K562 (cell line): Measurements from ENCODE around the gene ARHGEF26. TPM values are rescaled to one million over a fixed set of nuclear protein-coding genes. Genes with fewer than 3 reads are reported as not detected.

Experiments
- ATAC-seq: fragments of 200-7000 bp; cut with Tn5 transposase; 3 replicates; pipeline ENCODE4 v1.9.1; 2020; ENCODE audit warnings: moderate library complexity
- BruUV-seq: library from RNA; stranded (reverse); fragments of 400-500 nt; replicated peaks from 2 replicates; lab custom pipeline; 2021; lab: Mats Ljungman, UMichigan
- CTCF ChIA-PET: fragments of 300-600 bp; formaldehyde crosslinking; extraction: SDS; loops from one replicate; lab custom pipeline; 2021; ENCODE audit warnings: low intra/inter-chr PET ratio; lab: Yijun Ruan, JAX
- POLR2A ChIA-PET: fragments of 300-600, 350-650 bp; sonication (Branson Sonifier 250); formaldehyde crosslinking; extraction: SDS; loops from one replicate; lab custom pipeline; 2021; ENCODE audit warnings: antibody characterized with exemption, inconsistent platforms; lab: Yijun Ruan, JAX
- DNase-seq, 4 experiments: peaks; one replicate each; pipeline versions ENCODE4 v3.0.0 to v3.0.0-alpha.2; 2011 to 2018; ENCODE audit warnings: low spot score in 3 of 4, mixed read lengths in 3 of 4; ENCODE audit errors: extremely low read depth in 1 of 4
- FAIRE-seq: peaks from 2 replicates; lab custom pipeline; 2011; peaks lifted over from hg19 to GRCh38; lab: Jason Lieb, UNC
- H2AFZ ChIP-seq: 2 replicates; pipeline ENCODE4 v1.6.0; 2011; ENCODE audit warnings: low read depth, low read length, control low read depth, inconsistent platforms
- H3K27ac ChIP-seq: fragments of 200-600 bp; 3 replicates; pipeline ENCODE4 v1.8.0; 2011; ENCODE audit warnings: low read depth, mild to moderate bottlenecking, control low read depth, inconsistent platforms, low read length, moderate library complexity, mixed read lengths; ENCODE audit errors: extremely low read depth
- H3K27me3 ChIP-seq, 2 experiments: fragments of 300-600 bp in 1 of 2; 2 replicates in 1 of 2; 3 replicates in 1 of 2; pipeline versions ENCODE4 v1.6.0 to v1.8.0; 2011; ENCODE audit warnings: inconsistent platforms in 2 of 2, low read length in 2 of 2, mild to moderate bottlenecking in 1 of 2, mixed read lengths in 1 of 2, moderate library complexity in 1 of 2; ENCODE audit not compliant: control insufficient read depth in 2 of 2, insufficient read depth in 2 of 2
- H3K36me3 ChIP-seq: fragments of 300-600 bp; 3 replicates; pipeline ENCODE4 v1.8.0; 2011; ENCODE audit warnings: mild to moderate bottlenecking, low read length, inconsistent platforms; ENCODE audit not compliant: control insufficient read depth, insufficient read depth
- H3K4me1 ChIP-seq, 2 experiments: fragments of 200-600 bp in 1 of 2; replicated peaks in 1 of 2; 2 replicates in 1 of 2; 3 replicates in 1 of 2; pipeline versions ENCODE4 v1.5.1 to v1.8.0; 2011; ENCODE audit warnings: inconsistent platforms in 2 of 2, low read length in 2 of 2, mild to moderate bottlenecking in 1 of 2, mixed read lengths in 1 of 2, moderate library complexity in 1 of 2; ENCODE audit not compliant: control insufficient read depth in 2 of 2, insufficient read depth in 2 of 2
- H3K4me2 ChIP-seq: 2 replicates; pipeline ENCODE4 v1.6.1; 2011; ENCODE audit warnings: low read length, control low read depth, inconsistent platforms, mixed read lengths; ENCODE audit not compliant: insufficient read depth
- H3K4me3 ChIP-seq: fragments of 200-600 bp; sonication (generic), shearing (Covaris generic); 2 replicates; pipeline ENCODE4 v1.5.1; 2016; ENCODE audit warnings: control low read depth, inconsistent platforms
- H3K79me2 ChIP-seq: fragments of 200-600 bp; 3 replicates; pipeline ENCODE4 v1.8.0; 2011; ENCODE audit warnings: low read length, inconsistent platforms; ENCODE audit not compliant: control insufficient read depth, insufficient read depth
- H3K9ac ChIP-seq, 2 experiments: 2 replicates each; pipeline versions ENCODE4 v1.6.0 to v1.6.1; 2011; ENCODE audit warnings: low read depth in 2 of 2, low read length in 2 of 2, control low read depth in 1 of 2, inconsistent platforms in 1 of 2, mild to moderate bottlenecking in 1 of 2, mixed read lengths in 1 of 2; ENCODE audit not compliant: insufficient read depth in 1 of 2
- H3K9me1 ChIP-seq: one replicate; pipeline ENCODE4 v1.6.0; 2011; ENCODE audit warnings: inconsistent platforms, mild to moderate bottlenecking, low read length, moderate library complexity; ENCODE audit not compliant: control insufficient read depth, insufficient read depth
- H3K9me3 ChIP-seq: replicated peaks from 2 replicates; pipeline ENCODE4 v1.5.1; 2011; ENCODE audit warnings: low read depth, low read length, inconsistent platforms; ENCODE audit not compliant: control insufficient read depth, insufficient read depth
- H4K20me1 ChIP-seq: replicated peaks from 2 replicates; pipeline ENCODE4 v1.6.1; 2011; ENCODE audit warnings: low read length, inconsistent platforms, mixed read lengths; ENCODE audit not compliant: control insufficient read depth, insufficient read depth
- DMBX1 ChIP-seq: fragments of 250-450 bp; sonication (Bioruptor Pico); IDR thresholded peaks from 2 replicates; pipeline ENCODE4 v1.8.0; 2022; ENCODE audit warnings: inconsistent platforms, mild to moderate bottlenecking, moderate library complexity, borderline replicate concordance
- KDM1A ChIP-seq, 2 experiments: fragments of 450-650 bp; IDR thresholded peaks; 2 replicates each; pipeline ENCODE4 v1.6.1; 2016; ENCODE audit warnings: mild to moderate bottlenecking in 2 of 2
- POLR2B ChIP-seq: fragments of 450-650 bp; IDR thresholded peaks from 2 replicates; pipeline ENCODE4 v1.6.1; 2018; ENCODE audit warnings: low read depth; ENCODE audit not compliant: partially characterized antibody
- ZNF165 ChIP-seq: fragments of 250-450 bp; sonication (Bioruptor Pico); IDR thresholded peaks from 2 replicates; pipeline ENCODE4 v1.4.0; 2020; ENCODE audit warnings: borderline replicate concordance
- ZNF592 ChIP-seq: fragments of 450-650 bp; IDR thresholded peaks from 2 replicates; pipeline ENCODE4 v1.6.1; 2017; ENCODE audit warnings: antibody characterized with exemption, mild to moderate bottlenecking
- WGBS: fragments of 100-300 bp; shearing (Covaris generic); methylation state at CpG from one replicate; pipeline ENCODE4 v1.1.6; 2016; ENCODE audit warnings: low coverage, mixed read lengths; ENCODE audit not compliant: insufficient coverage; ENCODE audit errors: missing lambda C conversion rate; 5-methylcytosine and 5-hydroxymethylcytosine counted together
- in situ Hi-C: fragments of 300-500 bp; cut with MboI; formaldehyde crosslinking; loops from 4 replicates; pipeline ENCODE4 v1.15.0; 2018; ENCODE audit warnings: inconsistent platforms, mixed read lengths
- intact Hi-C: fragments of 100-400 bp; cut with micrococcal nuclease; formaldehyde crosslinking; loops from 2 replicates; pipeline ENCODE4 v1.14.2; 2022
- polyA plus RNA-seq, 8 experiments: library from polyadenylated mRNA; depleted of rRNA in 4 of 8; stranded (reverse) in 5 of 8; unstranded in 3 of 8; fragments of >200 nt; fragmentation: Nextera tagmentation in 2 of 8; fragmentation: Illumina TruSeq in 1 of 8; extraction: Ambion mirVana in 2 of 8; extraction: Trizol in 1 of 8; gene quantifications; 2 replicates each; pipeline versions ENCODE4 v1.2.1 to v1.2.3, GENCODE V29; 2011 to 2014; ENCODE audit warnings: inconsistent platforms in 1 of 8, missing spikeins in 1 of 8
- total RNA-seq, 7 experiments: library from RNA; depleted of rRNA in 6 of 7; stranded (reverse); fragments of >200 nt in 6 of 7; fragmentation: Illumina TruSeq in 2 of 7; extraction: Trizol in 2 of 7; gene quantifications; 2 replicates each; pipeline versions ENCODE4 v1.2.1 to v1.2.3, GENCODE V29; 2011 to 2021; ENCODE audit warnings: low replicate concordance in 1 of 7
- TF ChIP-seq, protein P1 (sequence below): fragments of 250-450 bp; sonication (Bioruptor Pico); IDR thresholded peaks from 2 replicates; pipeline ENCODE4 v1.6.1; 2021; ENCODE audit warnings: mild to moderate bottlenecking

The ARHGEF26 gene
- total and polyA plus RNA-seq, 9 of the 15 experiments (the other 6 are each of a cell fraction or from before 2014, with no cell fraction given): 0.01 to 0.11 (median 0.04) TPM; not detected in 2

DNA sequence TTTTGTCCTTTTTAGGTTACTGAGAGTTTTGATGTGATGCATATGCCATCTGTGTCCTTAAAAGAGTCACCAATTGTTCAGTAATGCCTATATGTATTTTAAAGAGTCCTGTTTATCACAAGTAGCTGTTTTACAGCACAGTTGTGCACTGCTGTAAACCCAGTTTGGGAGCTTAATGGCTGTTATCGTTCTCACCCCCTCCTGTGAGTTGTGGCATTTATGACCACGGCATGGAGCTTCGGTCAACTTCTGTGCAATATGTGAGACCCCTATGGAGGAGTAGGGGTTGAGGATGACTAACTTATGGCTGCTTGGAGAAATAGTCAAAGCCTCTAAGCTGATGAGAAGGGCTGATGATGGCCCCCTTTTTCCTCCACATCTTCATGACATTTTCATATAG, 67.2 kb downstream of the ARHGEF26 start (continued):
- TF ChIP-seq ZNF592 (no peak), POLR2B (no peak)
- TF ChIP-seq, protein P1, sequence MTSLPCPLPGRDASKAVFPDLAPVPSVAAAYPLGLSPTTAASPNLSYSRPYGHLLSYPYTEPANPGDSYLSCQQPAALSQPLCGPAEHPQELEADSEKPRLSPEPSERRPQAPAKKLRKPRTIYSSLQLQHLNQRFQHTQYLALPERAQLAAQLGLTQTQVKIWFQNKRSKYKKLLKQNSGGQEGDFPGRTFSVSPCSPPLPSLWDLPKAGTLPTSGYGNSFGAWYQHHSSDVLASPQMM: no peak
- TF ChIP-seq, all 486 proteins: peak for 0

DNA sequence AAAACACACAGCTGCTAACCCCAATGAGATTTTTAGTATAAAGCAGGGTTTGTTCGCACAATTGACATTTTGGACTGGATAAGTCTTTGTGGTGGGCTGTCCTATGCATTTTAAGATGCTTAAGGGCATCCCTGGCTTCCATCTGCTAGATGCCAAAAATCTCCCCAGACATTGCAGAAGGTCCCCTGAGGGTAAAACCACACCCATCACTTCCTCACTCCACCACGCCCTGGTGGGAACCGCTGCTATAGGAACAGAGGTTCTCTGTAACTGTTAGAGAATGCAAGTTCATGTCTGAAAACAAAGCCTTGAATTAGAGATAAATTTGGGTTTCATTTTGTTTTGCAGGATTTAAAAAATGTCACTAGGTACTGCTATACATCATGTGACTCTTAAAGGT, 67.7 kb downstream of the ARHGEF26 start:
- Histone ChIP-seq H3K79me2 (no peaks in the 10 kb centered on the region), H3K27ac (no peak overlapping the region), H3K36me3 (no peaks in the 10 kb centered on the region), H3K4me3 (no peak overlapping the region), H4K20me1 (no peaks in the 10 kb centered on the region), H2AFZ (no peak overlapping the region), H3K27me3 (peaks cover 0 to 3% of the 10 kb centered on the region in 2 experiments; a peak in 1 of 5 replicates), H3K4me1 (no peaks in the 10 kb centered on the region), H3K9me3 (no peaks in the 10 kb centered on the region), H3K9ac (no peak overlapping the region), H3K9me1 (no peaks in the 10 kb centered on the region), H3K4me2 (no peak overlapping the region)
- CTCF ChIA-PET: no interaction called here
- no peak for ATAC-seq
- TF ChIP-seq ZNF165 (CRISPR knock-in tag) (no peak), KDM1A (IDR thresholded peaks at IDR 0.05) (no peak), DMBX1 (no peak)
- intact Hi-C loops (no loop called here), in situ Hi-C loops (no loop called here)
- no peak for DNase-seq
- BruUV-seq: no TSS peak
- WGBS: 0% methylated on average over 3 of the region's 3 CpGs
- no peak for FAIRE-seq
- POLR2A ChIA-PET: no interaction called here
